A673 (cell line): Measurements from ENCODE around the gene GNG12. TPM values are rescaled to one million over a fixed set of nuclear protein-coding genes. Genes with fewer than 3 reads are reported as not detected.

ENCODE experiments used
- BruUV-seq: library from RNA; stranded (reverse); fragments of 400-500 nt; replicated peaks from 2 replicates; lab custom pipeline; 2021; lab: Mats Ljungman, UMichigan
- CTCF ChIA-PET: fragments of 300-600 bp; sonication (Branson Sonifier 250); formaldehyde crosslinking; loops from one replicate; lab custom pipeline; 2022; ENCODE audit warnings: antibody characterized with exemption; lab: Charles Lee
- POLR2A ChIA-PET: fragments of 300-600 bp; sonication (Branson Sonifier 250); formaldehyde crosslinking; loops from one replicate; lab custom pipeline; 2022; ENCODE audit warnings: antibody characterized with exemption; ENCODE audit not compliant: low non-redundant PET; lab: Charles Lee
- DNase-seq: peaks from one replicate; pipeline ENCODE4 v3.0.0-alpha.2; 2015; ENCODE audit warnings: low spot score
- H3K27ac ChIP-seq: fragments of 200-600 bp; sonication (generic); 2 replicates; pipeline ENCODE4 v1.5.1; 2016; ENCODE audit warnings: mixed run types, low read depth, mild to moderate bottlenecking, mixed read lengths, antibody characterized with exemption, low read length; ENCODE audit not compliant: poor library complexity, severe bottlenecking
- H3K27me3 ChIP-seq: fragments of 200-600 bp; sonication (generic); replicated peaks from 2 replicates; pipeline ENCODE4 v1.6.1; 2017; ENCODE audit warnings: mixed run types, low read depth, mild to moderate bottlenecking, mixed read lengths, antibody characterized with exemption, low read length; ENCODE audit not compliant: insufficient read depth, poor library complexity
- H3K36me3 ChIP-seq: fragments of 200-600 bp; sonication (generic); 2 replicates; pipeline ENCODE4 v1.6.1; 2016; ENCODE audit warnings: mixed run types, mild to moderate bottlenecking, mixed read lengths, antibody characterized with exemption, low read length; ENCODE audit not compliant: insufficient read depth, poor library complexity, severe bottlenecking
- H3K4me1 ChIP-seq: fragments of 200-600 bp; sonication (generic); 2 replicates; pipeline ENCODE4 v1.6.1; 2017; ENCODE audit warnings: mixed run types, mild to moderate bottlenecking, mixed read lengths, antibody characterized with exemption, low read length; ENCODE audit not compliant: insufficient read depth, poor library complexity, severe bottlenecking
- H3K4me3 ChIP-seq: fragments of 200-600 bp; sonication (generic); 2 replicates; pipeline ENCODE4 v1.5.1; 2016; ENCODE audit warnings: low read depth, mixed run types, mild to moderate bottlenecking, mixed read lengths, low read length; ENCODE audit not compliant: poor library complexity, severe bottlenecking
- H3K9me3 ChIP-seq: fragments of 200-600 bp; sonication (generic); 2 replicates; pipeline ENCODE4 v1.6.1; 2016; ENCODE audit warnings: mixed run types, low read depth, mild to moderate bottlenecking, mixed read lengths, antibody characterized with exemption, low read length; ENCODE audit not compliant: poor library complexity, severe bottlenecking
- CTCF ChIP-seq: fragments of 300-800, 200-600 bp; sonication (generic); conservative IDR thresholded peaks from 2 replicates; pipeline ENCODE4 v1.5.1; 2017; ENCODE audit warnings: low read depth, mild to moderate bottlenecking, antibody characterized with exemption, low read length, moderate library complexity, mixed read lengths
- EZH2 ChIP-seq: fragments of 200-600 bp; sonication (generic); IDR thresholded peaks from 2 replicates; pipeline ENCODE4 v1.6.1; 2017; ENCODE audit warnings: borderline replicate concordance, low read depth, mild to moderate bottlenecking, mixed read lengths, antibody characterized with exemption, low read length; ENCODE audit not compliant: poor library complexity, severe bottlenecking
- intact Hi-C: fragments of 100-400 bp; cut with micrococcal nuclease; formaldehyde crosslinking; loops from one replicate; pipeline ENCODE4 v1.10.0; 2022; ENCODE audit not compliant: unreplicated experiment
- total RNA-seq: library from RNA; stranded (reverse); gene quantifications from 2 replicates; pipeline ENCODE4 v1.2.3, GENCODE V29; 2021

The GNG12 gene
- total RNA-seq, 1 experiment from 2014 or later, result 54.8 TPM

- no peak overlapping the region for H3K27ac ChIP-seq
- H3K4me3 ChIP-seq, result no peak overlapping the region
- H3K9me3 ChIP-seq, result no peaks in the 10 kb centered on the region
- TF ChIP-seq CTCF (no peak), EZH2 (no peak)
- peak; percentile 77 for DNase-seq
- peaks cover 38% of the 10 kb centered on the region for H3K4me1 ChIP-seq
- BruUV-seq, result no TSS peak
- H3K36me3 ChIP-seq, result no peaks in the 10 kb centered on the region
- H3K27me3 ChIP-seq, result no peaks in the 10 kb centered on the region
- CTCF ChIA-PET, result interaction anchor here (0.6 kb wide), 1 partner anchor 599 kb away, joined by 3 read pairs; no protein-coding TSS in a partner anchor
- POLR2A ChIA-PET, result no interaction called here
- intact Hi-C loops, result no loop called here
Measured at GRCh38 chr1:67843331-67843730, 10.1 kb upstream of the GNG12 start.

DNA sequence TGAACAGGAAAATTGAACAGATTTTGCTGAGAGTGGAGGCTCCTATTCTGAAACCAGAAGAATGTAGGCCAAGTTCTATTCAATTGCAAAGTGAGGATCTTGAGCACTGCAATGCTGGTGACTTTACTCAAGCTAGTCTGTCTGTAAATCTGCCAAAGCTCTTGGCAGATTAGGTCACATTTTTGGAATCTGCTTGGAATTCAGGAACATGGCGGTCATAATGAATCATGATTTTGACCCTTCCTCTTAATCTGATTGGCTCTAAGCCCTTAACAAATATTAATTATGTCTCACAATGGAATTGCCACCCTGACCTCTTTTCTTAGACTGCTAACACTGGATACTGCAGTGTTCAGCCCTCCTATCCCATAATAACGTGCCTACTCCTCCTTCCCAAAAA is 7.2 kb upstream of the GNG12 start:
- Histone ChIP-seq H3K4me3 (no peak overlapping the region), H3K27me3 (no peaks in the 10 kb centered on the region), H3K27ac (no peak overlapping the region), H3K4me1 (peaks cover 66% of the 10 kb centered on the region), H3K9me3 (no peaks in the 10 kb centered on the region), H3K36me3 (no peaks in the 10 kb centered on the region)
- BruUV-seq, result no TSS peak
- peak; percentile 33 for DNase-seq
- CTCF ChIA-PET, result no interaction called here
- POLR2A ChIA-PET, result no interaction called here
- intact Hi-C loops, result no loop called here
- TF ChIP-seq EZH2, result no peak

DNA sequence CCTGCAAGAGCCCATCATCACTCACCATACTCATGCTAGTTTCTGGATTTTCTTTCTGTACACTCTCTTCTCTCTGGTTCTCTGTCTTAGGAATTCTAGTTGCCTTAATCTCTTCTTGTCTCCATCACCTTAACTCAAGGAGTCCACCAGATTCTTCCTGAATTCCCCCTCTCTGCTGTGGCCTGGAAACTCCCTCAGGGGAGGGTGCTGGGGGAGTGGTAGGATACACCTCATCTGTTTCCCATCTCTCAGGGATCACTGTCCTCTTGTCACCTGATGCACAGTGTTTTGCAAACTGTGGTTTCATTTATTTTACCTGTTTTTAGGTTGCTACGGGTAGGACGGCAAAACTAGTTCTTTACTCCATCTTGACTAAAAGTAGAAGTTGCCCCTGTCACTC is 6.6 kb upstream of the GNG12 start:
- Histone ChIP-seq H3K27me3 (no peaks in the 10 kb centered on the region), H3K27ac (no peak overlapping the region), H3K9me3 (no peaks in the 10 kb centered on the region), H3K36me3 (no peaks in the 10 kb centered on the region), H3K4me1 (peaks cover 72% of the 10 kb centered on the region), H3K4me3 (no peak overlapping the region)
- DNase-seq, result no peak
- ChIA-PET CTCF (no interaction called here), POLR2A (no interaction called here)
- no TSS peak for BruUV-seq
- TF ChIP-seq CTCF, result no peak
- no peak for TF ChIP-seq EZH2
- intact Hi-C loops, result loop anchor here (5.0 to 10.0 kb wide), 2 partner anchors 155 to 303 kb away; partner anchors contain the start of gene GADD45A

- TF ChIP-seq CTCF (no peak), EZH2 (no peak)
- Histone ChIP-seq H3K4me1 (peaks cover 76% of the 10 kb centered on the region), H3K9me3 (no peaks in the 10 kb centered on the region), H3K27me3 (no peaks in the 10 kb centered on the region), H3K36me3 (no peaks in the 10 kb centered on the region), H3K27ac (no peak overlapping the region), H3K4me3 (no peak overlapping the region)
- CTCF ChIA-PET, result no interaction called here
- no peak for DNase-seq
- intact Hi-C loops, result loop anchor here (5.0 to 10.0 kb wide), 2 partner anchors 154 to 301 kb away; partner anchors contain the start of gene GADD45A
- no TSS peak for BruUV-seq
- POLR2A ChIA-PET, result interaction anchor here (0.6 kb wide), 1 partner anchor 1231 kb away, joined by 3 read pairs; no protein-coding TSS in a partner anchor
Measured at GRCh38 chr1:67838180-67838910, 5.1 kb upstream of the GNG12 start.
